HG03159 (cell line): ENCODE results near the gene ZC3H12D.
"Not testable (repeated sequence)": the region's sequence is repeated elsewhere in the genome, so short reads cannot be mapped to it uniquely, and the experiment has no call there.

Source experiments
- ATAC-seq: cut with Tn5 transposase; IDR thresholded peaks from one replicate; pipeline ENCODE4 v1.9.1; 2021; ENCODE audit warnings: mild to moderate bottlenecking, moderate library complexity; ENCODE audit not compliant: unreplicated experiment

The ZC3H12D gene

GRCh38 chr6:149460249-149460648 is 24.6 kb downstream of the ZC3H12D start:
- ATAC-seq = not testable (repeated sequence)

DNA sequence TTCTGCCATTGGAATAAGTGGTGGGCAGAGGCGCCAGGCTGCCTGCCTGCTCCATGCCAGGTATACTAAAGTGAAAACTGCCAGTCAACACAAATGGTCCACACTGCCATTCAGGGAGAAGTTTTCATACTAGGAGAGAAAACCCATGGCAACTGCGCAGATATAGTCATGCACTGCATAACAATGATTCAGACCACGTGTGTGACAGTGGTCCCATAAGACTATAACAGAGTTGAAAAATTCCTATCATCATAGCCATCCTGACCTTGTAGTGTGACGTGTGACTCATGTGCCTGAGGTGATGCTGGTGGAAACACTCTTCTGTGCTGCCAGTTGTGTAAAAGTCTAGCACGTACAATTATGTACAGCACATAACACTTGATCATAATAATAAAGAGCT is 25.1 kb downstream of the ZC3H12D start:
- no peak for ATAC-seq

DNA sequence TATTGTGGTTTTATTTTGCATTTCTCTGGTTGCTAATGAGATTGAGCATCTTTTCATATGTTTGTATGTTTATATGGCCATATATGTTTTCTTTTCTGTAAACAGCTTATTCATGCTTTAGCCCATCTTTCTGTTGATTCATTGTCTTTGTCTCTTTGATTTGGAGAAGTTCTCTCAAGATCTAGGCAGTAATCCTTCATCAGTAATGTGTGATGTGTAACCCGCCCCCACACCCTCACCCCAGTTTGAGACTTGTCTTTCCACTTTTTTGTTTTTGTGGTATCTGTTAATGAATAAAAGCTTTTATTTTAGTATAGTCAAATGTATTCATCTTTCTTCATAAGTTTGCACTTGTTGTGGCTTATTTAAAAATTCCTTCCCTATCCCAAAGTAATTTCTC is 26.0 kb downstream of the ZC3H12D start:
- no peak for ATAC-seq

DNA sequence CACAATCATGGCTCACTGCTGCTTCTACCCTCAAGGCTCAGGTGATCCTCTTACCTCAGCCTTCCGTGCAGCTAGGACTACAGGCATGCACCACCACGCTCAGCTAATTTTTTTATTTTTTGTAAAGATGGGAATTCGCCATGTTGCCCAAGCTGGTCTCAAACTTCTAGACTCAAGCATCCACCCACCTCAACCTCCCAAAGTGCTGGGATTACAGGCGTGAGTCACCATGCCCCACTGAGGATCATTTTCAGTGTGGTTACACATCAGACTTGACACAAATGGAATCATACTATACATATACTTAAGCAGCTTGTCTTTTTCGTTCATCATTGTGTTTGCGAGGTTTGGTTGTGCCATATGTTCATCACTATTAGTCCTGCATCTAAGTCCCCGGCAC is 26.6 kb downstream of the ZC3H12D start:
- no peak for ATAC-seq

DNA sequence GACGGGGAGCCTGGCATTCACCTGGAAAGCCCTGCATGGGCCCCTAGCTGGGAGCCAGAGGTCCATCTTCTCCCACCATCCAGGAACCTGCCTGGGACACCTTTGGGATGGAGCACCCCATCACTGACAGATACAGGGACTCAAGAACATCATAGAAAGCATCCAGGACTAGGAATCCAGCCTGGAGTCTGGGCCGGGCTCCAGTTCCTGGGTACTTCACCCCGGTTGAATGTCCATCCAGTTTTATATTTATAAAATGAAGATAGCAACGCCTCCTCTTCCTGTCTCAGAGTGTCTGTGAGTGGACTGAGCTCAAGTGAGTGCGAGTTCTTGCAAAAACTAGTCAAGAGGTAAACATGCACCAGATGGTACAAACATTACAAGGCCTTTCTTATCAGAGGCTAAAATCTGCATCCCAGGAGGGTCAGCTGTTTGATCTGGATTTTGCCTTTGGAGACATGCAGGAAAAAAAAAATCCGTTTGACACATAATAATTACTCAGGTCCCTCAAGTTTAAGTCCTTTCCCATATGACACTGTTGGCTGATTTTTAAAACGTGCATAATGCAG is 27.4 kb downstream of the ZC3H12D start:
- ATAC-seq = no peak

GRCh38 chr6:149456311-149457021 is 28.3 kb downstream of the ZC3H12D start:
- no peak for ATAC-seq

DNA sequence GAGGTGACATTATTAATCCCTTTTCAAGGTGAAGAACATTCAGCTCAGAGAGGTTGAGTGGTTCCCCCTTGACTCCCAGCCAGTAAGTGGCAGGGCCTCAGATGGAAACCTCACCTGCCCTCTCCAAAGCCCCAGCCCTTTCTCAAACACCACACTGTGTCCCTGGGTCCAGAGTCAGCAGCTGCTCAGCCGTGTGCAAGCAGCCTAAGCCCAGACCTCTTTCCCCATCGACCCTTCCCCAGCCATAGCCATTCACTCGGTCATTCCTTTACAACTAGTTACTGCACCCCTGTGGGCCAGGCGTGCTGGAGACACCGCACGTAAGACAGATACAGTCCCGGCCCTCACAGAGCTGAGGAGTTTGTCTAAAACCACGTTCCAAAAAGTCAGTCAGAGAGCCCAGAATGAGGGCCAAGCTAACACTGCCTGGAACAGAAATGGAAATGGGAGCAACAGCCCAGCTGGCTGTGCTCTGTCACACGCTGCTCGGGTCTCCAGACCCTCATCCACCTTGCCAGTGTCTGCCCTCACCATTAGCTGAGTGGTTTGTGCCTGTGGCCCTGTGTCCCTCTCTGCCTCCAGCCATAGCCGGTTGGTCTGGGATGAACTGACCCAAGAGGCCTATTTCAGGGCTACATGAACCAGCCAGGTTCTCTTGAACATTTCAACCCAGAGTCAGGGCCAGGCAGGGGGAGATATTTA is 29.6 kb downstream of the ZC3H12D start:
- ATAC-seq = no peak

GRCh38 chr6:149454346-149454848 is 30.4 kb downstream of the ZC3H12D start:
- ATAC-seq = no peak

GRCh38 chr6:149453597-149454345 is 31.0 kb downstream of the ZC3H12D start:
- ATAC-seq = no peak

DNA sequence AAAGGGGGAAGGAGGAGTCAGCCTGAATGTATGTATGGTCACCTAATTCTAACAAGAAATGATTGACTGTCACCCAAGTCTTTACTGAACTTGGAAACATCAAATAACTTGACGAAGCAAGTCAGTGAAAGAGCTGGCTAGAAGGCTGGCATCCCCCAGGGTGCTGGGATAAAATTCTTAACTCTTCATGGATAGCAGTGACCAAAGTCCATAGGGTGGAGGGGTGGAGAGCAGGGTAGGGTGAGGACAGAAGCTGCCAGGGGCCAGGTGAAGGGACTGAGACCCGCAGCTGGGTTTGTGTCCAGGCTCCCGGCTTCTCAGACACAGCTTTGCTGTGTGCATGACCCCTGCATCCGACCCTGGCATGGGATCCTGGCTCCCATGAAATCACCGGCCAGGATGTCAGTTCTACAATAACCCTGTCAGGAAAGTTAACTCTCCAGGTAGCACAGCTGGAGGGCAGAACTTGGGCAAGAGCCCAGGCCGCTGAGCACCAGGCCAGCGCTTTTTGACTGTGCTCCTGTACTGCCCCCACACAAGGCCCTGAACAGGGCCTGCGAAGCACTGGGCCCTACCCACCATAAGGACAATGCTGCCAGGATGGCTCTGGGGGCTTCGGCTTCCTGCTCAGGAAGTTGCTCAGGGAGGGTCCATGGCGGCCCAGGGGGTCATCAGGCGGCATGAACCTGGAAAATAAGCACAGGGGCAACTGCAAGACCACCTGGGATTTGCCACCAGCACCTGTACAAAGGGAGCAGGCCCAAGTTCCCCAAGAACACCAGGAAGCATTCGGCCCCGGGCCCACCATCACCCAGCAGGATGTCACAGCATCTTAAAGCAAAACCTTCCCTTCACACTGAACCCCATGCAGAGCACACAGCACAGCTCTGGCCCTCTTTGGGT is 32.5 kb downstream of the ZC3H12D start:
- ATAC-seq = no peak

DNA sequence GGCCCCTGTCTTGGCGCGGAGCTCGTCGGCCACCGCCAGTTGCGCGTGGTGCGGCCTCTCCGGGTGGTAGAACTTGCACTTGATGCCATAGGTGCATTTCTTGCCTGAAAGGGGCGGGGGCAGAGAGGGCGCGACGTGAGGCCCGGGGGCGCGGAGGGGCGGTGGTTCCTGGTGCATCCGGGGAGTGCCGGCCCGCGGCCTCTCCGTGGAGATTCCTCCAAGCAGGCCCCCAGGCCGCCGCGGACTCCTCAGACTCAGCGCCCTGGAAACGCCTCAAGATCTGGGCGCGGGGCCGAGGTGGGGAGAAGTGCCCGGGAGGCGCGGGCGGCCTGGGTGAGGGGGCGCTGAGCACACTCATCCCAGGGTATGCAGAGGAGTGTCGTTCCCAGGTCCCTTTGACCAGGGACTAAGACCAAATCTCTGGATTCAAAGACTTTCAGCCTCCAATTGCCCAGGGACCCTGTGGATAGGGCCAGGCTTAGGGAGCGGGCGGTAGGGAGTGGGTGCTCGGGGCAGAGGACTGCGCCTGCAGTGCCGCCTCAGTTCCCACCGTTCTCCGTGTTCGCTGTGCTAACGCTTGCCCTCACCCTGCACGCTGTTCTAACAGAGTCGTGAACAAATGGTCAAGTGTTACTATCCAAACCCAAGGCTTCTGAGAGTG is 33.3 kb downstream of the ZC3H12D start:
- ATAC-seq = no peak

GRCh38 chr6:149450679-149451375 is 34.0 kb downstream of the ZC3H12D start:
- ATAC-seq = no peak

DNA sequence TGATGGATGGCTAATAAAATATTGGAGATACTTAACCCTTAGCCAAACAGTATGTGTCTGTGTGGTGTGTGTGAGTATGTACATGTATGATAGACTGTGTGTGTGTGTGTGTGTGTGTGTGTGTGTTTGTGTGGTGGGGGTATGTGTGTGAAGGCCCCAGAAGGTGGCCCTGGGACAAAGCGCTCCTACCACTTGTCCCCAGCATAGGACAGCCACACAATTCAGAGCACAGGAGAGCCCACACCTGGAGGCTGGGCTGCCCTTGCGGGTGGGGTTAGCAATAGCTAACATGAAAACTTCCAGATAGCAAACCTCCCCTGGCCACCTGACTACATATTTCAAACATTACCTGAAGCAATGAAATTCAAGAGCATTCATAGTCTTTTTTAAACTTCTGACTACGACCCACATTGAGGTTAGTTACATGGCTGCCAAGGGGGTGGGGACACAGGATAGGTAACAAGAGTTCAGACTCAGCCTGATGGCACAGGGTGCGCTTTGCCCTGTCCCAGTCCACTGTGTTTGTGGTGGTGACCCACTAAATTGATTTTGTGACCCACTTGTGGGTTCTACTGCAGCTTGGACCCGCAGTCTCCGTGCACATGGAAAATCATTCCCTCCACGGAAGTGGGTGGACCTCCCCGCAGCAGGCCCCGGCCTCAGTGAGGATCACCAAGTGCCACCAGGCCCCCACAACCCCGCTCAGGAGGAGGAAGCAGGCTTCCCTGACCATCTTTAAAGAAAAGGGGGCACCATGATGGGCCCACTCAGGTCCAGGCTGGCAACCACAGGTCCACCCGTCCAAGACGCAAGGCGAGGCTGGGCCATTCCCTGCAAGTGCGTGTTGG is 34.8 kb downstream of the ZC3H12D start:
- ATAC-seq = no peak

GRCh38 chr6:149448821-149449453 is 35.9 kb downstream of the ZC3H12D start:
- ATAC-seq = no peak

- no peak for ATAC-seq
Measured at GRCh38 chr6:149446791-149447376, 37.9 kb downstream of the ZC3H12D start.

DNA sequence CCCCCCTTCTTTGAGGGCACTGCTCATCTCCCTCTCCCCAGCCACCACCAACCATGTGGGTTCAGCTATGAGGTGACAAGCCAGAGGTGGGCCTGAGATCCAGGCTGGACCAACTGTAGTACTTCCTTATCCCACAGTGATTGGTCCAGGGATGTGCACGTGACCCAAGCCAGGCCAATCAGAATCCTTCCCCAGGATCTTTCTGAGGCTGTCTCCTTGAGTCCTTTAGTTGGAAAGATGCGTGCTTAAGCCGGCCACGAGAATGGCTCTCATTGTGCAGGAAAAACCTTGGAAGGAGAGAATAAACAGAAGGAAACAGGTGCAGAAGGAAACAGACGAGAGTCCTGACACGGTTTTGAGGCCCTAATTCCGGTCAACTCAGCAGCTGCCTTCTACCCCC is 39.2 kb downstream of the ZC3H12D start:
- no peak for ATAC-seq

GRCh38 chr6:149445095-149445466 is 39.7 kb downstream of the ZC3H12D start:
- no peak for ATAC-seq
